H1 (cell line): Measurements from ENCODE around the gene TDRD3. TPM values are rescaled to one million over a fixed set of nuclear protein-coding genes. Genes with fewer than 3 reads are reported as not detected.

Experiments used
- CTCF ChIA-PET: fragments of 300-600 bp; sonication (Branson Sonifier 250); formaldehyde crosslinking; loops from one replicate; lab custom pipeline; 2021; ENCODE audit not compliant: partially characterized antibody; lab: Charles Lee
- POLR2A ChIA-PET: fragments of 300-600 bp; sonication (Branson Sonifier 250); formaldehyde crosslinking; loops from one replicate; lab custom pipeline; 2021; ENCODE audit warnings: inconsistent platforms; ENCODE audit not compliant: partially characterized antibody; lab: Charles Lee
- DNase-seq, 2 experiments: peaks; one replicate each; pipeline versions ENCODE4 v3.0.0 to v3.0.0-alpha.2; 2010 to 2022; ENCODE audit warnings: low spot score in 2 of 2, low read depth in 1 of 2, mixed read lengths in 1 of 2
- FAIRE-seq: peaks from 2 replicates; lab custom pipeline; 2011; peaks lifted over from hg19 to GRCh38; lab: Jason Lieb, UNC
- H2AFZ ChIP-seq: 2 replicates; pipeline ENCODE4 v1.8.1; 2012; ENCODE audit warnings: low read length, inconsistent platforms
- H2AK5ac ChIP-seq: 2 replicates; pipeline ENCODE4 v1.6.1; 2013; ENCODE audit warnings: low read depth, low read length
- H2BK120ac ChIP-seq: replicated peaks from 2 replicates; pipeline ENCODE3; 2013; ENCODE audit warnings: low read depth, low read length, inconsistent platforms
- H2BK12ac ChIP-seq: 2 replicates; pipeline ENCODE4 v1.6.1; 2013; ENCODE audit warnings: low read depth, low read length
- H2BK15ac ChIP-seq: 2 replicates; pipeline ENCODE4 v1.6.1; 2013; ENCODE audit warnings: low read length
- H2BK20ac ChIP-seq: 2 replicates; pipeline ENCODE4 v1.6.1; 2013; ENCODE audit warnings: low read length
- H2BK5ac ChIP-seq: 2 replicates; pipeline ENCODE4 v1.6.1; 2013; ENCODE audit warnings: low read depth, low read length
- H3K14ac ChIP-seq: 2 replicates; pipeline ENCODE4 v1.6.1; 2013; ENCODE audit warnings: inconsistent platforms; ENCODE audit not compliant: insufficient read length
- H3K18ac ChIP-seq: 2 replicates; pipeline ENCODE4 v1.6.1; 2013; ENCODE audit warnings: low read length; ENCODE audit errors: extremely low read depth
- H3K23ac ChIP-seq: 2 replicates; pipeline ENCODE4 v1.6.1; 2013; ENCODE audit warnings: inconsistent platforms; ENCODE audit not compliant: insufficient read length
- H3K23me2 ChIP-seq: 2 replicates; pipeline ENCODE4 v1.6.1; 2013; ENCODE audit warnings: low read depth, low read length
- H3K27ac ChIP-seq: 2 replicates; pipeline ENCODE4 v1.6.1; 2011; ENCODE audit warnings: low read depth, low read length, inconsistent platforms
- H3K27me3 ChIP-seq, 4 experiments: replicated peaks in 1 of 4; 1 replicate in 1 of 4; 2 replicates in 3 of 4; pipeline versions ENCODE4 v1.6.1 to v1.8.1; 2011 to 2013; ENCODE audit warnings: low read length in 3 of 4, mild to moderate bottlenecking in 3 of 4, inconsistent platforms in 2 of 4, mixed read lengths in 2 of 4, moderate library complexity in 1 of 4; ENCODE audit not compliant: control insufficient read depth in 3 of 4, insufficient read depth in 3 of 4; ENCODE audit errors: extremely low read depth in 1 of 4
- H3K36me3 ChIP-seq, 4 experiments: 2 replicates each; pipeline versions ENCODE4 v1.6.1 to v1.8.1; 2011 to 2013; ENCODE audit warnings: mild to moderate bottlenecking in 4 of 4, low read length in 3 of 4, moderate library complexity in 2 of 4, control low read depth in 1 of 4, inconsistent platforms in 1 of 4; ENCODE audit not compliant: insufficient read depth in 4 of 4, control insufficient read depth in 2 of 4
- H3K4ac ChIP-seq: replicated peaks from 2 replicates; pipeline ENCODE3; 2013; ENCODE audit warnings: low read length, low read depth, mixed read lengths, inconsistent platforms; ENCODE audit not compliant: insufficient read length
- H3K4me1 ChIP-seq, 4 experiments: replicated peaks in 1 of 4; 1 replicate in 1 of 4; 2 replicates in 3 of 4; pipeline versions ENCODE4 v1.6.1 to v1.8.1; 2011 to 2013; ENCODE audit warnings: low read length in 3 of 4, inconsistent platforms in 2 of 4, mixed read lengths in 1 of 4; ENCODE audit not compliant: insufficient read depth in 4 of 4, control insufficient read depth in 3 of 4
- H3K4me2 ChIP-seq, 2 experiments: 2 replicates each; pipeline versions ENCODE4 v1.6.1 to v1.8.1; 2011 to 2013; ENCODE audit warnings: low read depth in 2 of 2, low read length in 2 of 2, control low read depth in 1 of 2, inconsistent platforms in 1 of 2, mild to moderate bottlenecking in 1 of 2; ENCODE audit not compliant: insufficient read depth in 1 of 2
- H3K4me3 ChIP-seq, 4 experiments: fragments of 200-600, 300-600 bp in 1 of 4; sonication (generic), shearing (Covaris generic), sonication (Bioruptor Twin) in 1 of 4; 2 replicates each; pipeline versions ENCODE4 v1.5.1 to v1.8.1; 2011 to 2016; ENCODE audit warnings: low read length in 4 of 4, low read depth in 3 of 4, control low read depth in 2 of 4, inconsistent platforms in 2 of 4, mild to moderate bottlenecking in 2 of 4, mixed read lengths in 1 of 4, moderate library complexity in 1 of 4; ENCODE audit not compliant: insufficient read depth in 2 of 4; ENCODE audit errors: extremely low read depth in 1 of 4
- H3K56ac ChIP-seq: replicated peaks from 2 replicates; pipeline ENCODE3; 2013; ENCODE audit warnings: low read depth, mild to moderate bottlenecking, mixed read lengths, low read length, inconsistent platforms; ENCODE audit not compliant: insufficient read length
- H3K79me1 ChIP-seq: 2 replicates; pipeline ENCODE4 v1.6.1; 2013; ENCODE audit warnings: low read depth, low read length, control low read depth
- H3K79me2 ChIP-seq, 2 experiments: 2 replicates each; pipeline versions ENCODE4 v1.6.1 to v1.8.1; 2012 to 2013; ENCODE audit warnings: low read length in 2 of 2, mild to moderate bottlenecking in 2 of 2, inconsistent platforms in 1 of 2; ENCODE audit not compliant: insufficient read depth in 2 of 2, control insufficient read depth in 1 of 2
- H3K9ac ChIP-seq, 4 experiments: replicated peaks in 1 of 4; 1 replicate in 1 of 4; 2 replicates in 3 of 4; pipeline versions ENCODE4 v1.6.1 to v1.8.1; 2011 to 2013; ENCODE audit warnings: low read depth in 3 of 4, low read length in 3 of 4, control low read depth in 2 of 4, mild to moderate bottlenecking in 2 of 4, moderate library complexity in 2 of 4, inconsistent platforms in 1 of 4; ENCODE audit errors: extremely low read depth in 1 of 4
- H3K9me3 ChIP-seq, 2 experiments: 2 replicates each; pipeline versions ENCODE4 v1.6.1 to v1.8.1; 2012 to 2013; ENCODE audit warnings: mild to moderate bottlenecking in 2 of 2, moderate library complexity in 2 of 2, control low read depth in 1 of 2, inconsistent platforms in 1 of 2, low read depth in 1 of 2, low read length in 1 of 2, mixed read lengths in 1 of 2; ENCODE audit not compliant: insufficient read depth in 2 of 2
- H4K20me1 ChIP-seq, 2 experiments: replicated peaks in 1 of 2; 2 replicates each; pipeline versions ENCODE3 to v1.8.1; 2011 to 2013; ENCODE audit warnings: inconsistent platforms in 2 of 2, low read length in 2 of 2, mild to moderate bottlenecking in 1 of 2; ENCODE audit not compliant: insufficient read depth in 2 of 2, control insufficient read depth in 1 of 2
- H4K5ac ChIP-seq: 2 replicates; pipeline ENCODE4 v1.6.1; 2013; ENCODE audit warnings: low read length, low read depth, mixed read lengths, inconsistent platforms; ENCODE audit not compliant: insufficient read length
- H4K8ac ChIP-seq: 2 replicates; pipeline ENCODE4 v1.8.0; 2013; ENCODE audit warnings: mild to moderate bottlenecking, moderate library complexity, low read length, inconsistent platforms; ENCODE audit not compliant: insufficient read depth; ENCODE audit errors: extremely low read depth
- H4K91ac ChIP-seq: replicated peaks from 2 replicates; pipeline ENCODE3; 2013; ENCODE audit warnings: low read length, mixed read lengths, inconsistent platforms; ENCODE audit not compliant: insufficient read length
- BACH1 ChIP-seq: IDR thresholded peaks from 2 replicates; pipeline ENCODE4 v1.6.1; 2012; ENCODE audit warnings: low read length, improper control_type of control experiment
- CBX8 ChIP-seq: fragments of 300-800, 300-1000 bp; sonication (generic); IDR thresholded peaks from 2 replicates; pipeline ENCODE4 v1.7.1; 2016; ENCODE audit warnings: low read depth, low read length, borderline replicate concordance
- CEBPB ChIP-seq: IDR thresholded peaks from 2 replicates; pipeline ENCODE4 v1.6.1; 2012; ENCODE audit warnings: low read depth, low read length
- CHD1 ChIP-seq: IDR thresholded peaks from 2 replicates; pipeline ENCODE4 v1.6.1; 2012; ENCODE audit warnings: low read depth, low read length, improper control_type of control experiment
- CHD2 ChIP-seq: IDR thresholded peaks from 2 replicates; pipeline ENCODE4 v1.6.1; 2012; ENCODE audit warnings: low read length, improper control_type of control experiment
- HDAC2 ChIP-seq, 2 experiments: fragments of 300-600 bp in 1 of 2; sonication (generic) in 1 of 2; IDR thresholded peaks; 2 replicates each; pipeline ENCODE4 v1.6.1; 2011 to 2012; ENCODE audit warnings: low read depth in 2 of 2, low read length in 2 of 2, mild to moderate bottlenecking in 2 of 2, moderate library complexity in 2 of 2, borderline replicate concordance in 1 of 2, inconsistent platforms in 1 of 2
- HDAC6 ChIP-seq: IDR thresholded peaks from one replicate; pipeline ENCODE4 v1.7.1; 2012; ENCODE audit warnings: low read depth, mild to moderate bottlenecking, inconsistent platforms, low read length, moderate library complexity
- RAD21 ChIP-seq, 2 experiments: IDR thresholded peaks in 1 of 2; conservative IDR thresholded peaks in 1 of 2; 2 replicates each; pipeline ENCODE4 v1.6.1; 2011; ENCODE audit warnings: low read depth in 2 of 2, low read length in 2 of 2, improper control_type of control experiment in 1 of 2, inconsistent platforms in 1 of 2, mild to moderate bottlenecking in 1 of 2, moderate library complexity in 1 of 2
- RBBP5 ChIP-seq: IDR thresholded peaks from 2 replicates; pipeline ENCODE4 v1.7.1; 2012; ENCODE audit warnings: low read depth, mild to moderate bottlenecking, inconsistent platforms, low read length, moderate library complexity, borderline replicate concordance
- RXRA ChIP-seq: IDR thresholded peaks from 2 replicates; pipeline ENCODE4 v1.6.1; 2011; ENCODE audit warnings: low read depth, mild to moderate bottlenecking, low read length, moderate library complexity; ENCODE audit not compliant: insufficient read depth
- SP2 ChIP-seq: IDR thresholded peaks from 2 replicates; pipeline ENCODE4 v1.6.1; 2012; ENCODE audit warnings: mild to moderate bottlenecking, low read length, inconsistent platforms
- SP4 ChIP-seq: IDR thresholded peaks from 2 replicates; pipeline ENCODE4 v1.6.1; 2012; ENCODE audit warnings: low read length, inconsistent platforms
- SUZ12 ChIP-seq: fragments of 200-600 bp; sonication (generic); IDR thresholded peaks from 2 replicates; pipeline ENCODE4 v1.6.1; 2012; ENCODE audit warnings: mild to moderate bottlenecking, inconsistent platforms, low read length, moderate library complexity, mixed read lengths
- ZNF274 ChIP-seq: IDR thresholded peaks from 2 replicates; pipeline ENCODE4 v1.7.0; 2012; ENCODE audit warnings: low read length, borderline replicate concordance; ENCODE audit errors: extremely low read depth
- WGBS, 2 experiments: shearing (Covaris generic) in 1 of 2; methylation state at CpG; one replicate each; pipeline versions ENCODE4 v1.1.6 to v1.1.7; 2013 to 2015; ENCODE audit warnings: low lambda C conversion rate in 2 of 2, mixed read lengths in 2 of 2, inconsistent platforms in 1 of 2, low coverage in 1 of 2, missing lambda C conversion rate in 1 of 2; ENCODE audit not compliant: insufficient replicate concordance in 2 of 2, insufficient coverage in 1 of 2, insufficient read length in 1 of 2; ENCODE audit errors: extremely low coverage in 1 of 2, missing lambda C conversion rate in 1 of 2; 5-methylcytosine and 5-hydroxymethylcytosine counted together
- polyA plus RNA-seq, 7 experiments: library from polyadenylated mRNA; depleted of rRNA in 3 of 7; stranded (reverse) in 5 of 7; unstranded in 2 of 7; fragments of >200 nt in 5 of 7; fragments of 200-250 nt in 2 of 7; gene quantifications; 1 replicate in 5 of 7; 2 replicates in 1 of 7; 4 replicates in 1 of 7; pipeline versions ENCODE4 v1.2.1 to v1.2.3, GENCODE V29; 2011 to 2013; ENCODE audit warnings: missing spikeins in 2 of 7, mixed read lengths in 2 of 7
- total RNA-seq: library from RNA; stranded (reverse); fragmentation: NEBNext Ultra II Directional; extraction: Animal tissue kit (Norgen Biotek cat#: 25700); gene quantifications from 2 replicates; pipeline ENCODE4 v1.2.1, GENCODE V29; 2021
- TF ChIP-seq, protein P1 (sequence below): IDR thresholded peaks from 2 replicates; pipeline ENCODE4 v1.6.1; 2012; ENCODE audit warnings: inconsistent platforms

Gene TDRD3
- total and polyA plus RNA-seq, 2 of the 8 experiments (the other 6 are each of a cell fraction or from before 2014, with no cell fraction given) = 2.5 to 14.7 TPM

DNA sequence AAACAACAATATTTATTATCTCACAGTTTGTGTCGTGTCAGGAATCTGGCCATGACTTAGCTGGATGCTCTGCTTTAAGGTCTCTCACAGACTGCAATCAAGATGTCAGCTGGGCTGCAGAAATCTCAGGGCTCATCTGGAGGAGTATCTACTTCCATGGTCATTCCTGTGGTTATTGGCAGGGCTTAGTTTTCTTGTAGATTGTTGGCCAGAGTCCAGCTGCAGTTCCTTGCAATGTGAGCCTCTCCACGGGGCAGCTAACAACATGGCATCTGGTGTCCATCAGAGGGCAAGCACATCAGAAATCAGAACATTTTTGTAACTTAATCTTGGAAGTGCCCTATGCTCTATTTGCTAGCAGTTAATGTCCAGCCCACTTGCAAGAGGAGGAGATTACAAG, 45.7 kb upstream of the TDRD3 start:
- CTCF ChIA-PET = interaction anchor here (0.9 to 3.0 kb wide), 4 partner anchors 16 to 77 kb away, joined by 3 to 11 read pairs (median 4); no protein-coding TSS in a partner anchor
- H3K14ac ChIP-seq = no peak overlapping the region
- no peak overlapping the region for H3K23ac ChIP-seq
- H4K91ac ChIP-seq = no peak overlapping the region
- no peaks in the 10 kb centered on the region for H3K79me1 ChIP-seq
- H3K27me3 ChIP-seq = no peaks in the 10 kb centered on the region
- no peak overlapping the region for H2AK5ac ChIP-seq
- DNase-seq (no peak), FAIRE-seq (no peak)
- no peak overlapping the region for H4K8ac ChIP-seq
- H3K4ac ChIP-seq = no peak overlapping the region
- H2BK5ac ChIP-seq = no peak overlapping the region
- no peaks in the 10 kb centered on the region for H3K23me2 ChIP-seq
- no peak overlapping the region for H3K4me2 ChIP-seq
- no peak overlapping the region for H2BK12ac ChIP-seq
- 84% methylated on average over 2 of the region's 2 CpGs; no CpG with 5 or more reads in 1 of the 2 experiments for WGBS, 2 experiments
- H3K4me3 ChIP-seq = no peak overlapping the region
- H3K36me3 ChIP-seq = no peaks in the 10 kb centered on the region
- H3K27ac ChIP-seq = no peak overlapping the region
- no peak overlapping the region for H2BK15ac ChIP-seq
- no peak overlapping the region for H3K56ac ChIP-seq
- no peak overlapping the region for H2AFZ ChIP-seq
- H4K20me1 ChIP-seq = no peaks in the 10 kb centered on the region
- no peaks in the 10 kb centered on the region for H3K4me1 ChIP-seq
- H3K9ac ChIP-seq = no peak overlapping the region
- no peak overlapping the region for H2BK120ac ChIP-seq
- H3K18ac ChIP-seq = no peak overlapping the region
- H4K5ac ChIP-seq = no peak overlapping the region
- POLR2A ChIA-PET = interaction anchor here (0.6 kb wide), 1 partner anchor 10 kb away, joined by 4 read pairs; no protein-coding TSS in a partner anchor
- H3K9me3 ChIP-seq = no peaks in the 10 kb centered on the region
- no peak overlapping the region for H2BK20ac ChIP-seq
- no peaks in the 10 kb centered on the region for H3K79me2 ChIP-seq
- TF ChIP-seq SP2 (no peak), CHD1 (no peak), RBBP5 (no peak), CEBPB (no peak), HDAC2 (IDR thresholded peaks at IDR 0.05; ENCODE audit: borderline replicate concordance in 1 of 2, low read depth in 2 of 2, low read length in 2 of 2) (no peak), HDAC6 (no peak), RAD21 (IDR thresholded peaks at IDR 0.05 in 1 of 2, conservative IDR thresholded peaks at IDR 0.05 in 1 of 2; ENCODE audit: low read depth in 2 of 2, low read length in 2 of 2) (no peak), RXRA (no peak), SUZ12 (no peak), CHD2 (no peak), ZNF274 (no peak), BACH1 (no peak), SP4 (no peak), CBX8 (no peak)
- TF ChIP-seq, protein P1, sequence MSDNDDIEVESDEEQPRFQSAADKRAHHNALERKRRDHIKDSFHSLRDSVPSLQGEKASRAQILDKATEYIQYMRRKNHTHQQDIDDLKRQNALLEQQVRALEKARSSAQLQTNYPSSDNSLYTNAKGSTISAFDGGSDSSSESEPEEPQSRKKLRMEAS = no peak
